ENCODE data around the gene DMBX1. TPM values are rescaled to one million over a fixed set of nuclear protein-coding genes. Genes with fewer than 3 reads are reported as not detected.

Gene DMBX1
- total and polyA plus RNA-seq, 2 donors (not counting 1 experiment from before 2014, with no cell fraction given) = not detected

- no peak for DNase-seq
- Mint-ChIP-seq H3K4me3 (no peak overlapping the region), H3K27me3 (peaks cover 28% of the 10 kb centered on the region), H3K27ac (no peak overlapping the region), H3K4me1 (no peaks in the 10 kb centered on the region), H3K9me3 (ENCODE audit: insufficient read depth) (no peaks in the 10 kb centered on the region)
- Histone ChIP-seq H3K4me2 (replicated peaks; ENCODE audit: low read depth, low read length, poor library complexity, severe bottlenecking) (no peak overlapping the region), H3K4me3 (ENCODE audit: control extremely low read depth in 1 of 5, extremely low read depth in 1 of 5, insufficient read depth in 1 of 5, low read depth in 2 of 5, low read length in 4 of 5) (no peak overlapping the region), H3K9me3 (ENCODE audit: control extremely low read depth in 1 of 3, control insufficient read depth in 2 of 3, insufficient read depth in 1 of 3, low read length in 2 of 3) (no peaks in the 10 kb centered on the region), H3K36me3 (replicated peaks in 1 of 2; ENCODE audit: control extremely low read depth in 1 of 2, control insufficient read depth in 1 of 2, extremely low read depth in 1 of 2, insufficient read depth in 2 of 2, low read length in 1 of 2) (no peaks in the 10 kb centered on the region), H2AFZ (ENCODE audit: insufficient read depth, low read depth, low read length, poor library complexity, severe bottlenecking) (no peak overlapping the region), H3K4me1 (ENCODE audit: control insufficient read depth in 2 of 2, insufficient read depth in 2 of 2, low read length in 2 of 2) (no peaks in the 10 kb centered on the region), H3K27ac (ENCODE audit: low read length in 2 of 2) (no peak overlapping the region), H4K20me1 (ENCODE audit: control insufficient read depth, insufficient read depth, low read length, poor library complexity, severe bottlenecking) (no peaks in the 10 kb centered on the region), H3K9ac (ENCODE audit: low read length) (no peak overlapping the region), H3K27me3 (replicated peaks in 1 of 4; ENCODE audit: control extremely low read depth in 1 of 4, control insufficient read depth in 3 of 4, insufficient read depth in 4 of 4, low read length in 3 of 4) (peaks cover 0 to 14% (median under 1%) of the 10 kb centered on the region in 4 experiments), H3K79me2 (ENCODE audit: control insufficient read depth, insufficient read depth, low read length) (no peaks in the 10 kb centered on the region)
- TF ChIP-seq, protein P1, sequence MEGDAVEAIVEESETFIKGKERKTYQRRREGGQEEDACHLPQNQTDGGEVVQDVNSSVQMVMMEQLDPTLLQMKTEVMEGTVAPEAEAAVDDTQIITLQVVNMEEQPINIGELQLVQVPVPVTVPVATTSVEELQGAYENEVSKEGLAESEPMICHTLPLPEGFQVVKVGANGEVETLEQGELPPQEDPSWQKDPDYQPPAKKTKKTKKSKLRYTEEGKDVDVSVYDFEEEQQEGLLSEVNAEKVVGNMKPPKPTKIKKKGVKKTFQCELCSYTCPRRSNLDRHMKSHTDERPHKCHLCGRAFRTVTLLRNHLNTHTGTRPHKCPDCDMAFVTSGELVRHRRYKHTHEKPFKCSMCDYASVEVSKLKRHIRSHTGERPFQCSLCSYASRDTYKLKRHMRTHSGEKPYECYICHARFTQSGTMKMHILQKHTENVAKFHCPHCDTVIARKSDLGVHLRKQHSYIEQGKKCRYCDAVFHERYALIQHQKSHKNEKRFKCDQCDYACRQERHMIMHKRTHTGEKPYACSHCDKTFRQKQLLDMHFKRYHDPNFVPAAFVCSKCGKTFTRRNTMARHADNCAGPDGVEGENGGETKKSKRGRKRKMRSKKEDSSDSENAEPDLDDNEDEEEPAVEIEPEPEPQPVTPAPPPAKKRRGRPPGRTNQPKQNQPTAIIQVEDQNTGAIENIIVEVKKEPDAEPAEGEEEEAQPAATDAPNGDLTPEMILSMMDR (IDR thresholded peaks at IDR 0.05) = no peak
- TF ChIP-seq EZH2 (IDR thresholded peaks at IDR 0.05; ENCODE audit: borderline replicate concordance, insufficient read depth, low read depth, low read length, poor library complexity, severe bottlenecking) = no peak
- POLR2A ChIA-PET = no interaction called here
- WGBS (ENCODE audit: insufficient coverage) = no CpG with 5 or more reads among the region's 5 CpGs
- no peak for ATAC-seq (ENCODE audit: low read depth)
- intact Hi-C loops (cut with micrococcal nuclease) = no loop called here
- CTCF ChIA-PET = no interaction called here
Observed at GRCh38 chr1:46508757-46509156, 19.1 kb downstream of the DMBX1 start.

DNA sequence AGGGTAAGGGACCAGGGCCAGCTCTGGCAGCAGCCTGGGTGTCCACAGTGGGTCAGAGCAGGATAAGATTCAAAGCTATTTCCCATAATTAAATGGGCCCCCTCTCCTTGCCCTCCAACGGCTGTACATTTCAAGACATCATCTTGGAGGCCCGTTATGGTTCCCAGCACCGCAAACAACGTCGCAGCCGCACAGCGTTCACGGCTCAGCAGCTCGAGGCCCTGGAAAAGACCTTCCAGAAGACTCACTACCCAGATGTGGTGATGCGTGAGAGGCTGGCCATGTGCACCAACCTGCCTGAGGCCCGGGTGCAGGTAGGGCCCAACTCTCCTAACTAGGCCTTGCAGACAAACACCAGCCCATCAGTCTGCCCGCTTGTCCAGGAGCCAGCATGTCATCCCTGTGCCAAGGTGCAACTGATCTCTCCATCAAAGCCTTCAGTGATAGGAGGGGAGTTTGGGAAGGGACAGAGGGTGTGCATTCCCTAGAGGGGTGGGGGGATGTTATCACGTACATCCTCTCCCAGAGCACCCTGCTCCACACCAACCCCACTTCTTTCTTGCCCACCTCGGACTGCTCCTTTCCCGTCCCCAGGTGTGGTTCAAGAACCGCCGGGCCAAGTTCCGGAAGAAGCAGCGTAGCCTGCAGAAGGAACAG is 20.8 kb downstream of the DMBX1 start:
- ATAC-seq (ENCODE audit: low read depth) = no peak
- POLR2A ChIA-PET = no interaction called here
- Histone ChIP-seq H3K4me2 (replicated peaks; ENCODE audit: low read depth, low read length, poor library complexity, severe bottlenecking) (no peak overlapping the region), H3K9ac (ENCODE audit: low read length) (no peak overlapping the region), H3K4me3 (ENCODE audit: control extremely low read depth in 1 of 5, extremely low read depth in 1 of 5, insufficient read depth in 1 of 5, low read depth in 2 of 5, low read length in 4 of 5) (no peak overlapping the region), H3K27me3 (replicated peaks in 1 of 4; ENCODE audit: control extremely low read depth in 1 of 4, control insufficient read depth in 3 of 4, insufficient read depth in 4 of 4, low read length in 3 of 4) (peaks cover 0 to 13% (median 0%) of the 10 kb centered on the region in 4 experiments), H3K79me2 (ENCODE audit: control insufficient read depth, insufficient read depth, low read length) (no peaks in the 10 kb centered on the region), H3K9me3 (ENCODE audit: control extremely low read depth in 1 of 3, control insufficient read depth in 2 of 3, insufficient read depth in 1 of 3, low read length in 2 of 3) (no peaks in the 10 kb centered on the region), H3K4me1 (ENCODE audit: control insufficient read depth in 2 of 2, insufficient read depth in 2 of 2, low read length in 2 of 2) (no peaks in the 10 kb centered on the region), H2AFZ (ENCODE audit: insufficient read depth, low read depth, low read length, poor library complexity, severe bottlenecking) (no peak overlapping the region), H4K20me1 (ENCODE audit: control insufficient read depth, insufficient read depth, low read length, poor library complexity, severe bottlenecking) (no peaks in the 10 kb centered on the region), H3K27ac (ENCODE audit: low read length in 2 of 2) (no peak overlapping the region), H3K36me3 (replicated peaks in 1 of 2; ENCODE audit: control extremely low read depth in 1 of 2, control insufficient read depth in 1 of 2, extremely low read depth in 1 of 2, insufficient read depth in 2 of 2, low read length in 1 of 2) (no peaks in the 10 kb centered on the region)
- Mint-ChIP-seq H3K27me3 (peaks cover 33% of the 10 kb centered on the region), H3K9me3 (ENCODE audit: insufficient read depth) (no peaks in the 10 kb centered on the region), H3K4me1 (no peaks in the 10 kb centered on the region), H3K27ac (no peak overlapping the region), H3K4me3 (no peak overlapping the region)
- DNase-seq = no peak
- 94% methylated on average over 16 of the region's 19 CpGs for WGBS (ENCODE audit: insufficient coverage)
- TF ChIP-seq, protein P1 (IDR thresholded peaks at IDR 0.05) = no peak
- CTCF ChIA-PET = interaction anchor here (1.4 kb wide), 1 partner anchor 68 kb away, joined by 3 read pairs; no protein-coding TSS in a partner anchor
- intact Hi-C loops (cut with micrococcal nuclease) = no loop called here
